Breast epithelium (tissue), 4 donors: ENCODE measurements around the gene MGAT5B. TPM values are rescaled to one million over a fixed set of nuclear protein-coding genes. Genes with fewer than 3 reads are reported as not detected.

Experiments
- DNase-seq, 2 donors: peaks; one replicate each; pipeline ENCODE4 v3.0.0-alpha.2; 2019; ENCODE audit warnings: low spot score in 2 of 2
- H3K27ac ChIP-seq, 2 donors: fragments of 200-600 bp; sonication (generic) in 1 of 2; one replicate each; pipeline ENCODE4 v1.5.1; 2016 to 2019; ENCODE audit warnings: mild to moderate bottlenecking in 1 of 2
- H3K27me3 ChIP-seq, 2 donors: fragments of 200-600 bp; sonication (generic) in 1 of 2; one replicate each; pipeline versions ENCODE4 v1.5.1 to v1.6.0; 2017 to 2019; ENCODE audit warnings: control low read depth in 1 of 2, mild to moderate bottlenecking in 1 of 2
- H3K36me3 ChIP-seq: fragments of 200-600 bp; one replicate; pipeline ENCODE4 v1.5.1; 2019
- H3K4me1 ChIP-seq, 2 donors: fragments of 200-600 bp; sonication (generic); one replicate each; pipeline ENCODE4 v1.5.1; 2016 to 2019; ENCODE audit warnings: control low read depth in 1 of 2
- H3K4me3 ChIP-seq, 3 donors: fragments of 200-600 bp; sonication (generic); 1 replicate in 2 of 3; 2 replicates in 1 of 3; pipeline ENCODE4 v1.5.1; 2016 to 2019; ENCODE audit warnings: mild to moderate bottlenecking in 3 of 3, moderate library complexity in 2 of 3
- H3K9me3 ChIP-seq, 2 donors: fragments of 200-600 bp; sonication (generic) in 1 of 2; one replicate each; pipeline ENCODE4 v1.5.1; 2016 to 2019; ENCODE audit warnings: control low read depth in 1 of 2
- POLR2A ChIP-seq: fragments of 450-650 bp; IDR thresholded peaks from one replicate; pipeline ENCODE4 v1.6.1; 2016; ENCODE audit warnings: antibody characterized with exemption, mild to moderate bottlenecking, moderate library complexity
- POLR2AphosphoS5 ChIP-seq, 3 donors: sonication (generic); formaldehyde crosslinking; IDR thresholded peaks; one replicate each; pipeline ENCODE4 v1.6.1; 2017; ENCODE audit warnings: antibody characterized with exemption in 3 of 3
- intact Hi-C: fragments of 100-400 bp; cut with DNase I; formaldehyde crosslinking; loops from one replicate; pipeline ENCODE4 v1.15.1; 2023; ENCODE audit warnings: low total_unique reads
- total RNA-seq, 3 donors: library from RNA; depleted of rRNA; stranded (reverse); fragments of >200 nt; gene quantifications; one replicate each; pipeline ENCODE4 v1.1.0, GENCODE V29; 2016
- TF ChIP-seq, protein P1 (sequence below), 3 donors: fragments of 450-650 bp; IDR thresholded peaks; one replicate each; pipeline ENCODE4 v1.5.1; 2016 to 2017; ENCODE audit warnings: antibody characterized with exemption in 3 of 3, mild to moderate bottlenecking in 3 of 3, moderate library complexity in 3 of 3

MGAT5B gene
- total RNA-seq, 3 donors from 2014 or later = 0.32 to 0.33 TPM; not detected in 1

- H3K27ac ChIP-seq = no peak overlapping the region
- no peaks in the 10 kb centered on the region for H3K9me3 ChIP-seq
- intact Hi-C loops = no loop called here
- no peaks in the 10 kb centered on the region for H3K27me3 ChIP-seq
- no peak overlapping the region for H3K4me3 ChIP-seq
- no peaks in the 10 kb centered on the region for H3K4me1 ChIP-seq
- TF ChIP-seq, protein P1, sequence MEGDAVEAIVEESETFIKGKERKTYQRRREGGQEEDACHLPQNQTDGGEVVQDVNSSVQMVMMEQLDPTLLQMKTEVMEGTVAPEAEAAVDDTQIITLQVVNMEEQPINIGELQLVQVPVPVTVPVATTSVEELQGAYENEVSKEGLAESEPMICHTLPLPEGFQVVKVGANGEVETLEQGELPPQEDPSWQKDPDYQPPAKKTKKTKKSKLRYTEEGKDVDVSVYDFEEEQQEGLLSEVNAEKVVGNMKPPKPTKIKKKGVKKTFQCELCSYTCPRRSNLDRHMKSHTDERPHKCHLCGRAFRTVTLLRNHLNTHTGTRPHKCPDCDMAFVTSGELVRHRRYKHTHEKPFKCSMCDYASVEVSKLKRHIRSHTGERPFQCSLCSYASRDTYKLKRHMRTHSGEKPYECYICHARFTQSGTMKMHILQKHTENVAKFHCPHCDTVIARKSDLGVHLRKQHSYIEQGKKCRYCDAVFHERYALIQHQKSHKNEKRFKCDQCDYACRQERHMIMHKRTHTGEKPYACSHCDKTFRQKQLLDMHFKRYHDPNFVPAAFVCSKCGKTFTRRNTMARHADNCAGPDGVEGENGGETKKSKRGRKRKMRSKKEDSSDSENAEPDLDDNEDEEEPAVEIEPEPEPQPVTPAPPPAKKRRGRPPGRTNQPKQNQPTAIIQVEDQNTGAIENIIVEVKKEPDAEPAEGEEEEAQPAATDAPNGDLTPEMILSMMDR (IDR thresholded peaks at IDR 0.05) = no peak
- TF ChIP-seq POLR2AphosphoS5 (IDR thresholded peaks at IDR 0.05) = no peak
- no peak for TF ChIP-seq POLR2A
- DNase-seq = no peak
- no peaks in the 10 kb centered on the region for H3K36me3 ChIP-seq
Measured at GRCh38 chr17:76886395-76886794, 18.2 kb downstream of the MGAT5B start.

DNA sequence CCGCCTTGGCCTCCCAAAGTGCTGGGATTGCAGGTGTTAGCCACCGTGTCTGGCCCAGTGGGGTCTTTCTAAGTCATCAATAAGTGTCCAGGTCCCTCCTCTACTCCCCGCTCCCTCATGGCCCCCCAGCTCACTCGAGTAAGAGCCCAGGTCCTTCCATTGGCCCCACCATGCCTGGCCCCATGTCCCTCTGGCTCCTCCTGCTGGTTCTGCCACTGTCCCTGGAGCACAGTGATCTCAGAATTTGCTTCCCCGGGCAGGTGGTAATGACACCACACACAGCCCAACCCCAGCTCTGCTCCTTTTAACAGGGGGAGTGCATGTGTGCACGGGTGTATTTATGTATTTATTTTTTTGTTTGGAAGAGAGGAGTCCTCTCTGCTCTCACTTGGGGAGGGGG, 19.6 kb downstream of the MGAT5B start:
- DNase-seq = no peak
- Histone ChIP-seq H3K27me3 (no peaks in the 10 kb centered on the region), H3K27ac (no peak overlapping the region), H3K4me3 (no peak overlapping the region), H3K4me1 (no peaks in the 10 kb centered on the region), H3K9me3 (no peaks in the 10 kb centered on the region), H3K36me3 (no peaks in the 10 kb centered on the region)
- TF ChIP-seq, protein P1 (IDR thresholded peaks at IDR 0.05) = no peak
- TF ChIP-seq POLR2A = no peak
- TF ChIP-seq POLR2AphosphoS5 (IDR thresholded peaks at IDR 0.05) = no peak
- intact Hi-C loops = no loop called here

- DNase-seq = no peak
- Histone ChIP-seq H3K4me1 (no peaks in the 10 kb centered on the region), H3K9me3 (no peaks in the 10 kb centered on the region), H3K4me3 (no peak overlapping the region), H3K36me3 (no peaks in the 10 kb centered on the region), H3K27me3 (no peaks in the 10 kb centered on the region), H3K27ac (no peak overlapping the region)
- intact Hi-C loops = no loop called here
- TF ChIP-seq POLR2AphosphoS5 (IDR thresholded peaks at IDR 0.05) = no peak
- TF ChIP-seq POLR2A = no peak
- TF ChIP-seq, protein P1 (IDR thresholded peaks at IDR 0.05) = no peak
Measured at GRCh38 chr17:76888661-76889060, 20.5 kb downstream of the MGAT5B start.

DNA sequence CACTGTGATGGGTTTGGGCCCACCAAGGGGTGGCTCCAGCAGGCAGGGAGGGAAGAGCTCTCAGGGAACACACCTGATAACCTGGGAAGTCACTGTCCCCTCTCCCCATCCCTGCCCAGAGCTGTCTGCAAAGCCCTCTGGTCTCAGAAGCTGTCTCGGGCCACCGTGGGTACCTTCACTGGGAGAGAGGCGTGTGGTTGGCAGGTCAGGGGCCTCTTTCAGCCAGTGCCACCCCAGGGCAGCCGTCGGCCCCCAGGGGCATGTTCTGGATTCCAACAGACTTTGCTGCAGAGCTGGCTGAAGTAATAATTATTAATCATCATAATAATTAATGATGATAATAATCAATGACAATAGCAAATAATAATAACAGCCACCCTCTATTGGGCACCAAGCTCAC, 21.1 kb downstream of the MGAT5B start:
- TF ChIP-seq, protein P1 (IDR thresholded peaks at IDR 0.05) = no peak
- TF ChIP-seq POLR2A (no peak), POLR2AphosphoS5 (IDR thresholded peaks at IDR 0.05) (no peak)
- H3K27me3 ChIP-seq = no peaks in the 10 kb centered on the region
- H3K9me3 ChIP-seq = no peaks in the 10 kb centered on the region
- no peak overlapping the region for H3K27ac ChIP-seq
- H3K4me1 ChIP-seq = no peaks in the 10 kb centered on the region
- intact Hi-C loops = no loop called here
- no peak for DNase-seq
- H3K4me3 ChIP-seq = no peak overlapping the region
- no peaks in the 10 kb centered on the region for H3K36me3 ChIP-seq

GRCh38 chr17:76892329-76892728, 24.1 kb downstream of the MGAT5B start:
- Histone ChIP-seq H3K9me3 (peaks cover 3 to 9% of the 10 kb centered on the region in 2 donors), H3K4me1 (no peaks in the 10 kb centered on the region), H3K4me3 (no peak overlapping the region), H3K27ac (no peak overlapping the region), H3K27me3 (no peaks in the 10 kb centered on the region), H3K36me3 (no peaks in the 10 kb centered on the region)
- intact Hi-C loops = loop anchor here (10.0 kb wide), 1 partner anchor 1662 kb away; no protein-coding TSS in a partner anchor
- no peak for DNase-seq
- TF ChIP-seq POLR2AphosphoS5 (IDR thresholded peaks at IDR 0.05) = no peak
- TF ChIP-seq, protein P1 (IDR thresholded peaks at IDR 0.05) = no peak
- TF ChIP-seq POLR2A = no peak
